H9 (cell line): ENCODE data around the gene ILK. TPM values are rescaled to one million over a fixed set of nuclear protein-coding genes. Genes with fewer than 3 reads are reported as not detected.
A peak's percentile ranks its signal among the peaks of the same experiment; 100 is the strongest.

Experiments used
- DNase-seq: peaks from one replicate; pipeline ENCODE4 v3.0.0-alpha.2; 2017
- H2AFZ ChIP-seq: one replicate; pipeline ENCODE4 v1.6.1; 2013; ENCODE audit warnings: mild to moderate bottlenecking, low read length, control low read depth, moderate library complexity
- H2AK5ac ChIP-seq: 2 replicates; pipeline ENCODE4 v1.6.1; 2013; ENCODE audit warnings: low read length, control low read depth, mixed read lengths; ENCODE audit not compliant: insufficient read length
- H2BK120ac ChIP-seq: one replicate; pipeline ENCODE4 v1.6.1; 2013; ENCODE audit warnings: low read depth, mild to moderate bottlenecking, low read length, control low read depth, inconsistent platforms; ENCODE audit not compliant: poor library complexity, severe bottlenecking
- H2BK12ac ChIP-seq: 2 replicates; pipeline ENCODE4 v1.6.1; 2013; ENCODE audit warnings: low read length, control low read depth, mixed read lengths, low read depth; ENCODE audit not compliant: insufficient read length
- H2BK15ac ChIP-seq: 2 replicates; pipeline ENCODE4 v1.6.1; 2013; ENCODE audit warnings: low read depth, low read length, control low read depth
- H2BK20ac ChIP-seq: one replicate; pipeline ENCODE4 v1.6.1; 2013; ENCODE audit warnings: low read depth, mild to moderate bottlenecking, low read length, control low read depth, inconsistent platforms; ENCODE audit not compliant: poor library complexity, severe bottlenecking
- H2BK5ac ChIP-seq: 2 replicates; pipeline ENCODE4 v1.6.1; 2013; ENCODE audit warnings: low read length, control low read depth, mixed read lengths; ENCODE audit not compliant: insufficient read length
- H3K14ac ChIP-seq: 2 replicates; pipeline ENCODE4 v1.6.1; 2013; ENCODE audit warnings: low read length, control low read depth; ENCODE audit not compliant: insufficient read depth
- H3K18ac ChIP-seq: 2 replicates; pipeline ENCODE4 v1.6.1; 2013; ENCODE audit warnings: low read depth, mild to moderate bottlenecking, mixed read lengths, low read length, control low read depth; ENCODE audit not compliant: insufficient read length
- H3K23ac ChIP-seq: 2 replicates; pipeline ENCODE4 v1.6.1; 2013; ENCODE audit warnings: low read length, control low read depth, mixed read lengths, low read depth; ENCODE audit not compliant: insufficient read length
- H3K23me2 ChIP-seq: 2 replicates; pipeline ENCODE4 v1.6.1; 2013; ENCODE audit warnings: low read depth, mild to moderate bottlenecking, mixed read lengths, low read length, control low read depth; ENCODE audit not compliant: insufficient read length, poor library complexity, severe bottlenecking
- H3K27ac ChIP-seq: 2 replicates; pipeline ENCODE4 v1.5.1; 2013; ENCODE audit warnings: low read length, control low read depth, mixed read lengths, low read depth; ENCODE audit not compliant: insufficient read length
- H3K27me3 ChIP-seq: 2 replicates; pipeline ENCODE4 v1.6.1; 2013; ENCODE audit warnings: low read length, control low read depth, inconsistent platforms; ENCODE audit not compliant: insufficient read depth
- H3K4ac ChIP-seq: 2 replicates; pipeline ENCODE4 v1.6.1; 2013; ENCODE audit warnings: low read depth, mild to moderate bottlenecking, control low read depth, inconsistent platforms, low read length, moderate library complexity
- H3K4me1 ChIP-seq: 2 replicates; pipeline ENCODE4 v1.6.1; 2013; ENCODE audit warnings: low read length, control low read depth, inconsistent platforms; ENCODE audit not compliant: insufficient read depth
- H3K4me2 ChIP-seq: 2 replicates; pipeline ENCODE4 v1.6.1; 2013; ENCODE audit warnings: low read length, control low read depth, mixed read lengths; ENCODE audit not compliant: insufficient read length, insufficient read depth
- H3K56ac ChIP-seq: 2 replicates; pipeline ENCODE4 v1.6.1; 2013; ENCODE audit warnings: low read depth, mild to moderate bottlenecking, mixed read lengths, low read length, control low read depth; ENCODE audit not compliant: insufficient read length
- H3K79me1 ChIP-seq: 2 replicates; pipeline ENCODE4 v1.6.1; 2013; ENCODE audit warnings: low read depth, mild to moderate bottlenecking, moderate library complexity, low read length, control low read depth, inconsistent platforms; ENCODE audit not compliant: insufficient read depth, poor library complexity, severe bottlenecking
- H3K79me2 ChIP-seq: 2 replicates; pipeline ENCODE4 v1.6.1; 2013; ENCODE audit warnings: low read length, control low read depth, inconsistent platforms; ENCODE audit not compliant: insufficient read depth
- H3K9ac ChIP-seq: 2 replicates; pipeline ENCODE4 v1.6.1; 2013; ENCODE audit warnings: low read length, control low read depth, mixed read lengths; ENCODE audit not compliant: insufficient read length; ENCODE audit errors: extremely low read depth
- H3K9me3 ChIP-seq: one replicate; pipeline ENCODE4 v1.6.1; 2013; ENCODE audit warnings: low read depth, low read length, inconsistent platforms; ENCODE audit not compliant: control insufficient read depth
- H3T11ph ChIP-seq: one replicate; pipeline ENCODE4 v1.6.1; 2013; ENCODE audit warnings: mild to moderate bottlenecking, low read length, control low read depth, inconsistent platforms
- H4K20me1 ChIP-seq: one replicate; pipeline ENCODE4 v1.6.1; 2013; ENCODE audit not compliant: control insufficient read depth, insufficient read length, insufficient read depth
- H4K5ac ChIP-seq: 2 replicates; pipeline ENCODE4 v1.6.1; 2013; ENCODE audit warnings: low read depth, mild to moderate bottlenecking, mixed read lengths, low read length, control low read depth; ENCODE audit not compliant: insufficient read length
- H4K8ac ChIP-seq: replicated peaks from 2 replicates; pipeline ENCODE4 v1.6.1; 2013; ENCODE audit warnings: low read length, control low read depth, mixed read lengths, low read depth; ENCODE audit not compliant: insufficient read length
- H4K91ac ChIP-seq: 2 replicates; pipeline ENCODE4 v1.6.1; 2013; ENCODE audit warnings: low read depth, mild to moderate bottlenecking, moderate library complexity, mixed read lengths, low read length, control low read depth; ENCODE audit not compliant: insufficient read length
- H3K27ac Mint-ChIP-seq, 3 experiments: 2 replicates in 2 of 3; 3 replicates in 1 of 3; pipeline ENCODE4 v1.8.0; 2020 to 2021; ENCODE audit warnings: mixed read lengths in 3 of 3, mild to moderate bottlenecking in 1 of 3, moderate library complexity in 1 of 3
- H3K27me3 Mint-ChIP-seq: 2 replicates; pipeline ENCODE4 v1.8.0; 2021; ENCODE audit warnings: low read depth, mild to moderate bottlenecking, moderate library complexity, mixed read lengths
- H3K36me3 Mint-ChIP-seq, 3 experiments: 2 replicates in 2 of 3; 3 replicates in 1 of 3; pipeline ENCODE4 v1.8.0; 2020 to 2021; ENCODE audit warnings: low read depth in 3 of 3, mixed read lengths in 3 of 3; ENCODE audit not compliant: insufficient read depth in 1 of 3
- H3K4me1 Mint-ChIP-seq, 2 experiments: 2 replicates each; pipeline ENCODE4 v1.8.0; 2020; ENCODE audit warnings: mixed read lengths in 2 of 2
- H3K4me3 Mint-ChIP-seq, 2 experiments: 2 replicates in 1 of 2; 3 replicates in 1 of 2; pipeline ENCODE4 v1.8.0; 2020 to 2021; ENCODE audit warnings: mild to moderate bottlenecking in 2 of 2, mixed read lengths in 2 of 2, moderate library complexity in 1 of 2
- H3K9me3 Mint-ChIP-seq, 2 experiments: 2 replicates in 1 of 2; 3 replicates in 1 of 2; pipeline ENCODE4 v1.8.0; 2020; ENCODE audit warnings: mild to moderate bottlenecking in 2 of 2, mixed read lengths in 2 of 2, moderate library complexity in 1 of 2
- WGBS: extraction: QIAGEN DNeasy Blood & Tissue Kit; methylation state at CpG from one replicate; pipeline ENCODE4 v1.1.7; 2013; ENCODE audit warnings: missing lambda C conversion rate, low lambda C conversion rate, mixed read lengths; ENCODE audit not compliant: insufficient read length; ENCODE audit errors: extremely low coverage; 5-methylcytosine and 5-hydroxymethylcytosine counted together
- total RNA-seq: library from RNA; stranded (reverse); gene quantifications from 2 replicates; pipeline ENCODE4 v1.2.1, GENCODE V29; 2021
- TF ChIP-seq, protein P1 (sequence below): fragments of 200-600 bp; sonication (generic); conservative IDR thresholded peaks from 3 replicates; pipeline ENCODE4 v1.8.0; 2021; ENCODE audit warnings: antibody characterized with exemption, mild to moderate bottlenecking

The ILK gene
- total RNA-seq, 1 experiment from 2014 or later: 100 TPM

- no peak overlapping the region for H2BK12ac ChIP-seq
- no peaks in the 10 kb centered on the region for H3K9me3 ChIP-seq
- H2AFZ ChIP-seq: no peak overlapping the region
- no peak overlapping the region for H4K91ac ChIP-seq
- H3K4me1 ChIP-seq: peaks cover 3% of the 10 kb centered on the region; the same call in 1 of the 2 replicates
- peak overlapping the region; percentile 18 for H3K9ac ChIP-seq
- peak overlapping the region; percentile 41 for H3K4me2 ChIP-seq
- H4K5ac ChIP-seq: no peak overlapping the region
- H2AK5ac ChIP-seq: no peak overlapping the region
- DNase-seq: peak; percentile 97
- TF ChIP-seq, protein P1, sequence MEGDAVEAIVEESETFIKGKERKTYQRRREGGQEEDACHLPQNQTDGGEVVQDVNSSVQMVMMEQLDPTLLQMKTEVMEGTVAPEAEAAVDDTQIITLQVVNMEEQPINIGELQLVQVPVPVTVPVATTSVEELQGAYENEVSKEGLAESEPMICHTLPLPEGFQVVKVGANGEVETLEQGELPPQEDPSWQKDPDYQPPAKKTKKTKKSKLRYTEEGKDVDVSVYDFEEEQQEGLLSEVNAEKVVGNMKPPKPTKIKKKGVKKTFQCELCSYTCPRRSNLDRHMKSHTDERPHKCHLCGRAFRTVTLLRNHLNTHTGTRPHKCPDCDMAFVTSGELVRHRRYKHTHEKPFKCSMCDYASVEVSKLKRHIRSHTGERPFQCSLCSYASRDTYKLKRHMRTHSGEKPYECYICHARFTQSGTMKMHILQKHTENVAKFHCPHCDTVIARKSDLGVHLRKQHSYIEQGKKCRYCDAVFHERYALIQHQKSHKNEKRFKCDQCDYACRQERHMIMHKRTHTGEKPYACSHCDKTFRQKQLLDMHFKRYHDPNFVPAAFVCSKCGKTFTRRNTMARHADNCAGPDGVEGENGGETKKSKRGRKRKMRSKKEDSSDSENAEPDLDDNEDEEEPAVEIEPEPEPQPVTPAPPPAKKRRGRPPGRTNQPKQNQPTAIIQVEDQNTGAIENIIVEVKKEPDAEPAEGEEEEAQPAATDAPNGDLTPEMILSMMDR: no peak
- peaks cover 19% of the 10 kb centered on the region for H3K23me2 ChIP-seq
- H3K27me3 ChIP-seq: no peaks in the 10 kb centered on the region
- Mint-ChIP-seq H3K4me3 (peak overlapping the region; percentile 25 to 45; a peak in 4 of 5 replicates), H3K36me3 (peaks cover 32 to 53% (median 50%) of the 10 kb centered on the region in 3 experiments; a peak in 6 of 7 replicates), H3K9me3 (no peaks in the 10 kb centered on the region), H3K27ac (peak overlapping the region; percentile 86 to 98 (median 97); a peak in 5 of 7 replicates), H3K4me1 (peaks cover 24% of the 10 kb centered on the region in 2 experiments), H3K27me3 (no peaks in the 10 kb centered on the region; the same call in 1 of the 2 replicates)
- peak overlapping the region; percentile 88 for H3K18ac ChIP-seq
- no CpG with 5 or more reads among the region's 11 CpGs for WGBS
- peak overlapping the region; percentile 64; the same call in 1 of the 2 replicates for H3K4ac ChIP-seq
- H2BK120ac ChIP-seq: peak overlapping the region; percentile 39
- no peak overlapping the region for H4K8ac ChIP-seq
- H3K23ac ChIP-seq: no peak overlapping the region
- no peak overlapping the region for H2BK20ac ChIP-seq
- H3K56ac ChIP-seq: no peak overlapping the region
- peak overlapping the region; percentile 72 for H3K27ac ChIP-seq
- no peak overlapping the region for H2BK5ac ChIP-seq
- no peaks in the 10 kb centered on the region for H3K79me1 ChIP-seq
- no peak overlapping the region for H3T11ph ChIP-seq
- no peak overlapping the region for H2BK15ac ChIP-seq
- peaks cover 7% of the 10 kb centered on the region; the same call in 1 of the 2 replicates for H3K79me2 ChIP-seq
- H4K20me1 ChIP-seq: no peaks in the 10 kb centered on the region
- peak overlapping the region; percentile 87; the same call in 1 of the 2 replicates for H3K14ac ChIP-seq
Observed at GRCh38 chr11:6606471-6607189, 3.1 kb downstream of the ILK start.
